ENCODE results near the gene LMNB1. TPM values are rescaled to one million over a fixed set of nuclear protein-coding genes. Genes with fewer than 3 reads are reported as not detected.
"Not testable (repeated sequence)": the region's sequence is repeated elsewhere in the genome, so short reads cannot be mapped to it uniquely, and the experiment has no call there.

Gene LMNB1
- total RNA-seq, 3 donors from 2014 or later (not counting 1 experiment from before 2014, with no cell fraction given): 31.2 to 57.8 (median 37.3) TPM

DNA sequence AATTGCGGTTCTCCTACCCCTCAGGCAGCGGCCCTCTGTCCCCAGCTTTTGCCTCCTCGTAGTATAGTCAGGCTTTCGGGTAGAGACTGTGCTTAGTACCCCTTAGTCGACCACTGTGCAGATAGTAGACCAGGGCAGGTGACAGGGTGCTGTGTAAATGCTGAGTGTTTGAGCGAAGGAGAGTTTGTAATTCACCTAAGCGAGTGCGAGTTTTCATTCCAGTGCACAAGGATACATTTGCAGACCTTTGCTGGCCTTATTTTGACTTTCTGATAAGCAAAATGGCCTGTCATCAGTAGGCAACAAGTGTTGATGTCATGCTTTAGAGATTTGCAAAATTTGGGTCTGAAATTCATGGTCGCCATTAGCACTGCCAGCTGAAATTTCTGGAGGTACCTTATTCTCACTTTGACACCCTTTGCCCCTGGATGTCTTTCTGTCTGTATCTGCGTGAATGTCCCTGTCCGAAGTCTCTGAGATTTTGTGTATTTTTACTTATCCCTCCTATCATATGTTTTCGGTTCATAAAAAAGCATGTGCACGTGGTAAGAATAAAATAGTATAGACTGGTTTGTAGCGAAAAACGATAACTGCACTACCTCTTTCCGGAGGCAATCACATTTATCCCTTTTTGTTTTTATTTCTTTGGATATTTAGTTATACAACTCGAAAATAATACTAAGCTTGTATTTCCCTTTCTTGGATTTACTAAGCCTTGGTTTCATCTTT lies 1.9 kb downstream of the LMNB1 start:
- Mint-ChIP-seq H3K4me3 (peak overlapping the region; percentile 97), H3K27ac (peak overlapping the region; percentile 93 to 99), H3K9me3 (no peaks in the 10 kb centered on the region), H3K4me1 (peaks cover 25 to 28% of the 10 kb centered on the region in 2 donors), H3K27me3 (ENCODE audit: low read depth in 2 of 2) (no peaks in the 10 kb centered on the region), H3K36me3 (no peaks in the 10 kb centered on the region)
- no peaks in the 10 kb centered on the region for H3K9me3 ChIP-seq (ENCODE audit: control insufficient read depth, insufficient read depth, low read length)
- intact Hi-C loops (cut with micrococcal nuclease): loop anchor here (1.0 kb wide), 3 partner anchors 31 to 178 kb away; no protein-coding TSS in a partner anchor
- peaks cover 19% of the 10 kb centered on the region for H3K4me1 ChIP-seq (ENCODE audit: control insufficient read depth, insufficient read depth, low read length)
- TF ChIP-seq, protein P1, sequence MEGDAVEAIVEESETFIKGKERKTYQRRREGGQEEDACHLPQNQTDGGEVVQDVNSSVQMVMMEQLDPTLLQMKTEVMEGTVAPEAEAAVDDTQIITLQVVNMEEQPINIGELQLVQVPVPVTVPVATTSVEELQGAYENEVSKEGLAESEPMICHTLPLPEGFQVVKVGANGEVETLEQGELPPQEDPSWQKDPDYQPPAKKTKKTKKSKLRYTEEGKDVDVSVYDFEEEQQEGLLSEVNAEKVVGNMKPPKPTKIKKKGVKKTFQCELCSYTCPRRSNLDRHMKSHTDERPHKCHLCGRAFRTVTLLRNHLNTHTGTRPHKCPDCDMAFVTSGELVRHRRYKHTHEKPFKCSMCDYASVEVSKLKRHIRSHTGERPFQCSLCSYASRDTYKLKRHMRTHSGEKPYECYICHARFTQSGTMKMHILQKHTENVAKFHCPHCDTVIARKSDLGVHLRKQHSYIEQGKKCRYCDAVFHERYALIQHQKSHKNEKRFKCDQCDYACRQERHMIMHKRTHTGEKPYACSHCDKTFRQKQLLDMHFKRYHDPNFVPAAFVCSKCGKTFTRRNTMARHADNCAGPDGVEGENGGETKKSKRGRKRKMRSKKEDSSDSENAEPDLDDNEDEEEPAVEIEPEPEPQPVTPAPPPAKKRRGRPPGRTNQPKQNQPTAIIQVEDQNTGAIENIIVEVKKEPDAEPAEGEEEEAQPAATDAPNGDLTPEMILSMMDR (IDR thresholded peaks at IDR 0.05): no peak
- H3K4me3 ChIP-seq (ENCODE audit: low read length): peak overlapping the region; percentile 85
- 9% methylated on average over 10 of the region's 17 CpGs for WGBS (ENCODE audit: insufficient coverage)
- DNase-seq (no peak), ATAC-seq (no peak)
- H3K27me3 ChIP-seq (ENCODE audit: control insufficient read depth, insufficient read depth, low read length): no peaks in the 10 kb centered on the region
- peak overlapping the region; percentile 86 for H3K27ac ChIP-seq (ENCODE audit: low read length)
- H3K36me3 ChIP-seq (ENCODE audit: control insufficient read depth, insufficient read depth, low read length): no peaks in the 10 kb centered on the region

DNA sequence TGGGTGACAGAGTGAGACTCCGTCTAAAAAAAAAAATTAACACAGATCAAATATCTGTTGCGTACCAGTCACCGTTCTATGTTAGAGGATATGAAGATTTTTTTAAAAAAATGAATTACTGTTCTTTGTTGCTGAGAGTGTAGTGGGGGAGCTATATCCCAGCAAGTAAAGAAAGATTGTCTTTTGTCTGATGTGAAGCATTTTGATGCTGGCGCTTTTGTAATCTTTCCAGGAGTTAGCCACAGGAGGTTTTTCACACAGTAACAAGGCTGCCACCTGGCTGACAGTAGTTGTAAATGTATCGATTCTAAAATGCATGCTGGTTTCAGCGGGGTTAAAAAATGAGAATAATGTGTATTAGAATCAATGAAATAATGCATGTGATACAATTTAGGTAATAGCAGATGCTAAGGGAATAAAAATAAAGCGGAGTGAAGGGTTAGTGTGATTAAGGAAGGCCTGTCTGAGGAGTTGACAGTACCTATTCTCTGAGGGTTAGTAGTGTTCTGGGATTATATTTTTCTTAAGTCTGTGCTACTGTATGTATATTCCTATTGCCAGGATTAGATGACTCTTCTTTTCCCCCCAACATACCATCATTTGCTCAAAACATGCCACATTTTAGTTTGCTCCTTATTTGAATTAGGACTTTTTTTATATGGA lies 3.4 kb downstream of the LMNB1 start:
- DNase-seq: peak in 1 of 2 donors; percentile 81
- peaks cover 19% of the 10 kb centered on the region for H3K4me1 ChIP-seq (ENCODE audit: control insufficient read depth, insufficient read depth, low read length)
- no peak overlapping the region for H3K4me3 ChIP-seq (ENCODE audit: low read length)
- 36% methylated on average over 6 of the region's 7 CpGs for WGBS (ENCODE audit: insufficient coverage)
- H3K27ac ChIP-seq (ENCODE audit: low read length): no peak overlapping the region
- no peaks in the 10 kb centered on the region for H3K9me3 ChIP-seq (ENCODE audit: control insufficient read depth, insufficient read depth, low read length)
- Mint-ChIP-seq H3K9me3 (no peaks in the 10 kb centered on the region), H3K27me3 (ENCODE audit: low read depth in 2 of 2) (no peaks in the 10 kb centered on the region), H3K27ac (peak overlapping the region; percentile 41 to 43), H3K36me3 (no peaks in the 10 kb centered on the region), H3K4me1 (peaks cover 25 to 28% of the 10 kb centered on the region in 2 donors), H3K4me3 (peak overlapping the region; percentile 62)
- intact Hi-C loops (cut with micrococcal nuclease): loop anchor here (1.0 kb wide), 2 partner anchors 104 to 124 kb away; no protein-coding TSS in a partner anchor
- no peaks in the 10 kb centered on the region for H3K36me3 ChIP-seq (ENCODE audit: control insufficient read depth, insufficient read depth, low read length)
- ATAC-seq: no peak
- TF ChIP-seq, protein P1 (IDR thresholded peaks at IDR 0.05): peak; percentile 74
- no peaks in the 10 kb centered on the region for H3K27me3 ChIP-seq (ENCODE audit: control insufficient read depth, insufficient read depth, low read length)

DNA sequence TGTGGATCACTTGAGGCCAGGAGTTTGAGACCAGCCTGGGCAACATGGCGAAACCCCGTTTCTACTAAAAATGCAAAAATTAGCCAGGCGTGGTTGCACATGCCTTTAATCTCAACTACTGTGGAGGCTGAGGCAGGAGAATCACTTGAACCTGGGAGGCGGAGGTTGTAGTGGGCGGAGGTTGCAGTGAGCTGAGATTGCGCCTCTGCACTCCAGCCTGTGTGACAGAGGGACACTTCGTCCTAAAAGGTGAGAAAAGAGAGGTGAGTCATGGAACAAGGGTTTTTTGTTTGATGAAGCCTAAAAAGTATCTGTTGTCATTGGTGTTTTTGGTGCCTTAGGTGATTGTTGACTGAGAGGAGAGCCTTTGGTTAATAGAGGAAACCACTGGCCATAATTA lies 11.5 kb downstream of the LMNB1 start:
- H3K4me1 ChIP-seq (ENCODE audit: control insufficient read depth, insufficient read depth, low read length); H3K27me3 ChIP-seq (ENCODE audit: control insufficient read depth, insufficient read depth, low read length); H3K4me3 Mint-ChIP-seq; H3K9me3 ChIP-seq (ENCODE audit: control insufficient read depth, insufficient read depth, low read length); H3K27ac ChIP-seq (ENCODE audit: low read length); H3K9me3 Mint-ChIP-seq; DNase-seq; intact Hi-C loops (cut with micrococcal nuclease); H3K36me3 ChIP-seq (ENCODE audit: control insufficient read depth, insufficient read depth, low read length); H3K27me3 Mint-ChIP-seq (ENCODE audit: low read depth in 2 of 2); H3K27ac Mint-ChIP-seq; H3K4me3 ChIP-seq (ENCODE audit: low read length); H3K36me3 Mint-ChIP-seq: not testable (repeated sequence)
- ATAC-seq: peak in 1 of 3 donors; percentile 36
- 81% methylated on average over 7 of the region's 7 CpGs for WGBS (ENCODE audit: insufficient coverage)
- H3K4me1 Mint-ChIP-seq: peaks cover 16 to 22% of the 10 kb centered on the region in 2 donors

DNA sequence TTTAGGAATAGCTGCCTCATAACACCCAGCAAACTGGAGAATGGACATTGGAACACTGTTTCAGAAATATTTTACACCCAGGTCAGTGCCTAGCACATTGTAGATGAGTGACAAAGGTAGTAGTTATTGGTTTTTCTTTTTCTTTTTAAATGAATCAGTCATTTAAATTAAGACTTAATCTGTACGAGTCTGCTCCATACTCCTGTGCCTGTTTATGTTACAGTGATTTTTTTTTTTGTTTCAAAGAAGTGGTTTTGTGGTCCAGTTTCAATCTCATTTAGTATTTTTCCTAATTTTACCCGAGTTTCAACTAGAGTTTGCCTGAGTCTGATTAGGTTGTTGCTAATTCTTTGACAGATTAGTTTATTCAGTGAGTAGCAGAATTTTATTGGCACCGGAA lies 16.2 kb downstream of the LMNB1 start:
- Histone ChIP-seq H3K4me1 (ENCODE audit: control insufficient read depth, insufficient read depth, low read length) (no peaks in the 10 kb centered on the region), H3K27ac (ENCODE audit: low read length) (no peak overlapping the region), H3K9me3 (ENCODE audit: control insufficient read depth, insufficient read depth, low read length) (no peaks in the 10 kb centered on the region), H3K36me3 (ENCODE audit: control insufficient read depth, insufficient read depth, low read length) (no peaks in the 10 kb centered on the region), H3K4me3 (ENCODE audit: low read length) (no peak overlapping the region), H3K27me3 (ENCODE audit: control insufficient read depth, insufficient read depth, low read length) (no peaks in the 10 kb centered on the region)
- H3K4me1 Mint-ChIP-seq: peaks cover 11 to 26% of the 10 kb centered on the region in 2 donors
- ATAC-seq (no peak), DNase-seq (no peak)
- intact Hi-C loops (cut with micrococcal nuclease): no loop called here
- 60% methylated on average over 2 of the region's 3 CpGs for WGBS (ENCODE audit: insufficient coverage)
- H3K4me3 Mint-ChIP-seq: no peak overlapping the region
- no peaks in the 10 kb centered on the region for H3K27me3 Mint-ChIP-seq (ENCODE audit: low read depth in 2 of 2)
- TF ChIP-seq, protein P1 (IDR thresholded peaks at IDR 0.05): no peak
- no peak overlapping the region for H3K27ac Mint-ChIP-seq
- H3K36me3 Mint-ChIP-seq: no peaks in the 10 kb centered on the region
- no peaks in the 10 kb centered on the region for H3K9me3 Mint-ChIP-seq

DNA sequence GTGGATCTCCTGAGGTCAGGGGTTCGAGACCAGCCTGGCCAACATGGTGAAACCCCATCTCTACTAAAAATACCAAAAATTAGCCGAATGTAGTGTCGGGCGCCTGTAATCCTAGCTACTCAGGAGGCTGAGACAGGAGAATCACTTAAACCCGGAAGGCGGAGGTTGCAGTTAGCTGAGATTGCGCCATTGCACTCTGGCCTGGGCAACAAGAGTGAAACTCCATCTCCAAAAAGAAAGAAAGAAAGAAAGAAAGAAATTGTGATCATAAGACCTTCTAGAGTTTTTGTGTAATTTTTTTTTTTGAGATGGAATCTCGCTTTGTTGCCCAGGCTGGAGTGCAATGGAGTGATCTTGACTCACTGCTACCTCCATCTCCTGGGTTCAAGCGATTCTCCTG lies 16.7 kb downstream of the LMNB1 start:
- H3K4me3 Mint-ChIP-seq; H3K9me3 Mint-ChIP-seq; H3K4me3 ChIP-seq (ENCODE audit: low read length); H3K27ac ChIP-seq (ENCODE audit: low read length); intact Hi-C loops (cut with micrococcal nuclease); ATAC-seq; H3K9me3 ChIP-seq (ENCODE audit: control insufficient read depth, insufficient read depth, low read length); H3K27ac Mint-ChIP-seq; H3K4me1 ChIP-seq (ENCODE audit: control insufficient read depth, insufficient read depth, low read length); H3K27me3 ChIP-seq (ENCODE audit: control insufficient read depth, insufficient read depth, low read length); H3K36me3 Mint-ChIP-seq; H3K36me3 ChIP-seq (ENCODE audit: control insufficient read depth, insufficient read depth, low read length); DNase-seq; H3K27me3 Mint-ChIP-seq (ENCODE audit: low read depth in 2 of 2): not testable (repeated sequence)
- peaks cover 7 to 26% of the 10 kb centered on the region in 2 donors for H3K4me1 Mint-ChIP-seq
- over 99% methylated on average over 9 of the region's 9 CpGs for WGBS (ENCODE audit: insufficient coverage)

Data from natural killer cell (primary cell).